GM12801 (cell line): ENCODE results near the gene HEXIM2.

ENCODE experiments used
- TF ChIP-seq, protein P1 (sequence below): IDR thresholded peaks from one replicate; pipeline ENCODE4 v1.5.1; 2011; ENCODE audit warnings: control low read depth; ENCODE audit not compliant: insufficient read length; ENCODE audit errors: extremely low read depth

The HEXIM2 gene

DNA sequence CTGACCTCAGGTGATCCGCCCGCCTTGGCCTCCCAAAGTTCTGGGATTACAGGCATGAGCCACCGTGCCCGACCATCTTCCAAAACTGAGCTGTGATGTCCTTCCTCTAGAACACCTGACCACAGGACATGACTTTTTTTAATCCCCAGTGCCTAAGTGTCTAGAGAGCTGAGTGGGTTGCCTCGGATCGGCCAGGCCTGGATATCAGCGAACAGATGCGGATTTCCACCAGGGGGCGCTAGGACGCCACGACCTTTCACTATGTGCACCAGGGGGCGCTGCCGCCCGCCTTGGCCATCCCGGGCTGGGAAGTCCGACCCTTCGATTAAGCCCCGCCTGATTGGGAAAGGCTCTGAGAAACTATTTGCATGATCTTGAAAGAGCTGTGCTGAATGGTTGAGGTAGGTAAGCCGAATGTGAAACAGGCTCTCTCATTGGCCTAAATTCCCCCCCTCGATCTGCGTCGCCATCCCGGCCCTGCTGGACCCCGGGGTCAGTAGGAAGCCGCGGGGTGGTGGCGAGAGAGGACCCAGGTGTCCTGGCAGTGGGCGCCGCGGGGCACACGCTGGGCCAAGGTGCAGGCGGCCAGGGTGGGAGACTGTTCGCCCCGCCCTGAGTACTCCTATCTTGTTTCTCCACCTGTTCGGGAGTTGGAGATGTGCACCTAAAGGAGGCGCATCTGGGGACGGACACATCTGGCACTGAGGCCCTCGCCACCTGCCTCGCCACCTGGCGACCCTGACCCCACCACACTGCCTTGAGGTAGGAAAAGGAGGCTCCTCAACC, 26.3 kb upstream of the HEXIM2 start, which contains the start of gene ACBD4:
TSS of gene ACBD4 (plus strand) at position 496 of the 786 bp plus-strand sequence. CDS start 458 bp downstream, outside the sequence.
- TF ChIP-seq, protein P1, sequence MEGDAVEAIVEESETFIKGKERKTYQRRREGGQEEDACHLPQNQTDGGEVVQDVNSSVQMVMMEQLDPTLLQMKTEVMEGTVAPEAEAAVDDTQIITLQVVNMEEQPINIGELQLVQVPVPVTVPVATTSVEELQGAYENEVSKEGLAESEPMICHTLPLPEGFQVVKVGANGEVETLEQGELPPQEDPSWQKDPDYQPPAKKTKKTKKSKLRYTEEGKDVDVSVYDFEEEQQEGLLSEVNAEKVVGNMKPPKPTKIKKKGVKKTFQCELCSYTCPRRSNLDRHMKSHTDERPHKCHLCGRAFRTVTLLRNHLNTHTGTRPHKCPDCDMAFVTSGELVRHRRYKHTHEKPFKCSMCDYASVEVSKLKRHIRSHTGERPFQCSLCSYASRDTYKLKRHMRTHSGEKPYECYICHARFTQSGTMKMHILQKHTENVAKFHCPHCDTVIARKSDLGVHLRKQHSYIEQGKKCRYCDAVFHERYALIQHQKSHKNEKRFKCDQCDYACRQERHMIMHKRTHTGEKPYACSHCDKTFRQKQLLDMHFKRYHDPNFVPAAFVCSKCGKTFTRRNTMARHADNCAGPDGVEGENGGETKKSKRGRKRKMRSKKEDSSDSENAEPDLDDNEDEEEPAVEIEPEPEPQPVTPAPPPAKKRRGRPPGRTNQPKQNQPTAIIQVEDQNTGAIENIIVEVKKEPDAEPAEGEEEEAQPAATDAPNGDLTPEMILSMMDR: peak; percentile 92

DNA sequence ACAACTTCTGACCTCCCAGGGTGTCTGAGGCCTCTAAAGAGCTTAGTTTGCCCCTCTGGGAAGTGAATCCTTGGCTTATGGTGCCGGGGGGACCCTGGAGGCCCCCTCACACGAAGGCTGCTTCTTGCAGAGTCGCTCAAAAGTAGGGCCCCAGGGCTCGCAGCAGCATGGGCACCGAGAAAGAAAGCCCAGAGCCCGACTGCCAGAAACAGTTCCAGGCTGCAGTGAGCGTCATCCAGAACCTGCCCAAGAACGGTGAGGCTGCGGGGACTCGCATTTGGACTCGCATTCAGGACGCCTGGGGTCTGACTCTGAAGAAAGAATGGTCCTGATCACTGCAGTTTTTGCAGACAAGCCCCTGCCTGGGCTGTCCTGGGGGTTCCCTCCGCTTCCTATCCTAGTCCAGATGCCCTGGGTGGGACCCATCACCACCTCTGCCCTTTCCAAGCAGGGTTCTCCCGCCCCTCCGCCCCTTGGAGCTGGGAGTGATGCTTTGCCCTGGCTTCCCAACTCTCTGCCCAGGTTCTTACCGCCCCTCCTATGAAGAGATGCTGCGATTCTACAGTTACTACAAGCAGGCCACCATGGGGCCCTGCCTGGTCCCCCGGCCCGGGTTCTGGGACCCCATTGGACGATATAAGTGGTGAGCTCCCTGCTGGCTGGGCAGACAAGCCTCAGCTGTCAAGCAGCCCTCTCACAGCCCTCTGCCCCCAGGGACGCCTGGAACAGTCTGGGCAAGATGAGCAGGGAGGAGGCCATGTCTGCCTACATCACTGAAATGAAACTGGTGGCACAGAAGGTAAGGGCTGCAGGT, 25.5 kb upstream of the HEXIM2 start:
- TF ChIP-seq, protein P1: no peak

DNA sequence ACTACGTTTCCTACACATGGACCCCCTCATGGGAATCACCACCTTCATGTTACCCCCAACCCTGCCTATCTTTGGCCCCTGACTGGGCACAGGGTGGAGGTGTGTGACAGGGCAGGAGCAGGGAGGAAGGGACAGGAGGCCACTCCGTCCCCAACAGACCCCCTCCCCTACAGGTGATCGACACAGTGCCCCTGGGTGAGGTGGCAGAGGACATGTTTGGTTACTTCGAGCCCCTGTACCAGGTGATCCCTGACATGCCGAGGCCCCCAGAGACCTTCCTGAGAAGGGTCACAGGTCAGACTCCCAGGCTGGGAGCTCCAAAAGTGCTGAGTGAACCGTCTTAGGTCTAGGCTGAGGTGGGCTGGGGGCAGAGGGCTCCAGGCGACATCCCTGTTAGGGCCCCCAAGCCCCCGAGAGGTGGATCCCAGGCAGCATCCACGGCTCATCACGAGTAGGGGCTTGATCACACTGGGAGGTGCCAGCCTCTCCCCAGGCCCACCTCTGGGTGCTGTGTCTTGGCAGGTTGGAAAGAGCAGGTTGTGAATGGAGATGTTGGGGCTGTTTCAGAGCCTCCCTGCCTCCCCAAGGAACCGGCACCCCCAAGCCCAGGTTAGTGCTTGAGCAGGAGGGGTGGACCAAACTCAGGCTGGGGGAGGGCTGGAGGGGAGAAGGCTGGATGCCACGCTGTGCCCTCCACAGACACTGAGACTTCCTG, 24.7 kb upstream of the HEXIM2 start:
- TF ChIP-seq, protein P1: no peak

DNA sequence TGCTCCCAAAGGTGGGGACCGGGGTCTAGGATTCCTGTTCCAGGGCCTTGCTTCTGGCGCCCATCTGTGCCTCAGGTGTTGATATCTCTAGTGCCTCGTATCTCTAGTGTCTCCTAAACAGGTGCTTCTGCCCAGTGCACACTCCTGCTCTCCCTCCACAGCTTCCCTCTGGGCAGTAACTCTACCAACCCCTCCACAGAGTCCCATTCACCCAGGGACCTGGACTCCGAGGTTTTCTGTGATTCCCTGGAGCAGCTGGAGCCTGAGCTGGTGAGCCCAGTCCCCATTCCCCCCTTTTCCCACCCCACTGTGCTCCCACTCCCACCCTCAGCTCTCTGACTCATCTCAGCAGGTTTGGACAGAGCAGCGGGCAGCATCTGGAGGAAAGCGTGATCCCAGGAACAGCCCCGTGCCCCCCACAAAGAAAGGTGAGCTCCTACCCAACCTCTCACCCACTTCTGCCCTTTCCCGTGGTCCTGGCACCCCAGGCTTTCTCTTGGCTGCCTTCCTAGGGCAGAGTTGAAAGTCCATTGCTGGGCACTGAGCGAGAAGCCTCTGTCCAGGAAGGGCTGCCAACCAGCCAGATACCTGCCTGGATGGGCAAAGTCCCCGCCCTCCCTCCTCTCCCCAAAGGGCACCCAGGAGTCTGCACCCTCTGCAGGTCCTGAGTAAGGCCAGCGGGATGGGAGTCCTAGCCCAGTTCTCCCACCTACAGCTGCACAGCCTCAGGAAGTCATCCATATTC, 23.9 kb upstream of the HEXIM2 start:
- TF ChIP-seq, protein P1: no peak

DNA sequence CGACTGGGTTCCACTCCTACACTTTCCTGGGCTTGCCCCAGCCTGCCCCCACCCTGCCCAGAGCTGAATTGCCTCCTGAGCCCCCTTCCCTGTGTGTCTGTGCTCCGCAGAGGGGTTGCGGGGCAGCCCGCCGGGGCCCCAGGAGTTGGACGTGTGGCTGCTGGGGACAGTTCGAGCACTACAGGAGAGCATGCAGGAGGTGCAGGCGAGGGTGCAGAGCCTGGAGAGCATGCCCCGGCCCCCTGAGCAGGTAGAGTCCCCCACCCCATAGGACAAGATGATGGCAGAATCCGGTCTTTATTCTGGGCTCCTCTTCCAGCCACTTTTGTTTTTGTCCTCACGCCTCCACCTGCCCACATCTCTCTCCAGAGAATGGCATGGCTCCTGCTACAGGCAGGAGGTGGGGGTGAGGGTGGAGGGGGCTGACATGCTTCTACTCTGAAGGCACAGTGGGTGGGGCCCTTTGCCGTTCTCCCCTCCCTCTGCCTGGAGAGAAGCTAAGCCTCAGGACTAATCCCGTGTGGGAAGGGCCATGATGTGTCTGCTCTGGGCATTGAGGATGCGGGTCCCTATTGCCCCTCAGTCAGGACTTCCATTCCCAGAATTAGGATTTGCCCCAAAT, 22.7 kb upstream of the HEXIM2 start:
- TF ChIP-seq, protein P1: no peak

DNA sequence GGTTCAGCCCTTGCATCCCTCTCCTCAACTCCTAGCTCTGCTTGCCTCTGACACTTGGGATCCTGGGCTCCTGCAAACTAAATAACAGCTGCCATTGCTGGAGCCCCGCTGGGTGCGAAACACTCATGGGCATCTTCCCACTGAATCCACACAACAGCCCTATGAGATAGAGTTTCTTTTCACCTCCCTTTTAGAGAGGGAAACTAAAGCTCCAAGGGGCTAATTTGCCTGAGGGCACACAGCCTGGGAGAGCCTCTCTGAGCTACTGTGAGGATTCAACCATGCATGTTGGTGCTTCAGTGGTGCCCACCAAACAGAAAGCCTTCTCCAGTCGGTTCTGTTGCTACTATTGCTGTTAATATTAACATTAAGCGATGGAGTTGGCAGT, 22.1 kb upstream of the HEXIM2 start:
- TF ChIP-seq, protein P1: no peak
